K562 (cell line): ENCODE data around the gene APPBP2.

ENCODE experiments used
- ATF2 ChIP-seq: sonication (generic); formaldehyde crosslinking; IDR thresholded peaks from 2 replicates; pipeline ENCODE4 v1.8.1; 2022; ENCODE audit warnings: missing genetic modification reagents
- EP300 ChIP-seq: IDR thresholded peaks from 2 replicates; pipeline ENCODE4 v1.6.1; 2012; ENCODE audit warnings: low read length, improper control_type of control experiment
- GTF2F1 ChIP-seq: IDR thresholded peaks from 2 replicates; pipeline ENCODE4 v1.6.1; 2011; ENCODE audit warnings: low read depth, low read length, improper control_type of control experiment
- PHF20 ChIP-seq: fragments of 450-650 bp; IDR thresholded peaks from 2 replicates; pipeline ENCODE4 v1.6.1; 2018; ENCODE audit not compliant: partially characterized antibody
- RREB1 ChIP-seq: fragments of 250-450 bp; sonication (Bioruptor Pico); IDR thresholded peaks from 2 replicates; pipeline ENCODE4 v1.4.0; 2020
- TOE1 ChIP-seq, 2 experiments: fragments of 450-650 bp in 1 of 2; sonication (generic) in 1 of 2; formaldehyde crosslinking in 1 of 2; IDR thresholded peaks; 2 replicates each; pipeline versions ENCODE4 v1.7.1 to v1.8.0; 2016 to 2022; ENCODE audit warnings: borderline replicate concordance in 2 of 2, mild to moderate bottlenecking in 2 of 2, antibody characterized with exemption in 1 of 2, inconsistent platforms in 1 of 2, low read depth in 1 of 2, missing genetic modification reagents in 1 of 2, moderate library complexity in 1 of 2
- TRIM28 ChIP-seq: fragments of 450-650 bp; IDR thresholded peaks from 2 replicates; pipeline ENCODE4 v1.6.1; 2017
- TF ChIP-seq, protein P1 (sequence below), 2 experiments: fragments of 450-650 bp in 1 of 2; sonication (generic) in 1 of 2; formaldehyde crosslinking; conservative IDR thresholded peaks; 2 replicates each; pipeline versions ENCODE4 v1.4.0 to v1.8.1; 2020 to 2022; ENCODE audit warnings: mild to moderate bottlenecking in 1 of 2, missing genetic modification reagents in 1 of 2

- TF ChIP-seq RREB1 (CRISPR knock-in tag) (no peak), PHF20 (no peak), TRIM28 (no peak), TOE1 (IDR thresholded peaks at IDR 0.05; ENCODE audit: borderline replicate concordance) (no peak), TOE1 (CRISPR knock-in tag; IDR thresholded peaks at IDR 0.05; ENCODE audit: borderline replicate concordance, low read depth) (no peak), GTF2F1 (no peak), EP300 (no peak), ATF2 (CRISPR knock-in tag) (no peak)
- TF ChIP-seq, protein P1, sequence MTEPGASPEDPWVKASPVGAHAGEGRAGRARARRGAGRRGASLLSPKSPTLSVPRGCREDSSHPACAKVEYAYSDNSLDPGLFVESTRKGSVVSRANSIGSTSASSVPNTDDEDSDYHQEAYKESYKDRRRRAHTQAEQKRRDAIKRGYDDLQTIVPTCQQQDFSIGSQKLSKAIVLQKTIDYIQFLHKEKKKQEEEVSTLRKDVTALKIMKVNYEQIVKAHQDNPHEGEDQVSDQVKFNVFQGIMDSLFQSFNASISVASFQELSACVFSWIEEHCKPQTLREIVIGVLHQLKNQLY (CRISPR knock-in tag; conservative IDR thresholded peaks at IDR 0.05), result no peak
Measured at GRCh38 chr17:60513014-60513413, 13.0 kb downstream of the APPBP2 start.
